Hypothalamus (tissue), 51 donors: ENCODE results near the gene TRPM5.
A peak's percentile ranks its signal among the peaks of the same experiment; 100 is the strongest.

ENCODE experiments used
- DNase-seq, 51 donors: peaks; one replicate each; lab custom pipeline; 2025; lab: John Stamatoyannopoulos, UW

The TRPM5 gene

GRCh38 chr11:2422461-2423156 is 21.7 kb downstream of the TRPM5 start:
- no peak for DNase-seq

- DNase-seq, result no peak
These were observed 22.3 kb downstream of the TRPM5 start for GRCh38 chr11:2421996-2422395.

- no peak for DNase-seq
These were observed 22.9 kb downstream of the TRPM5 start for GRCh38 chr11:2421226-2421994.

GRCh38 chr11:2420502-2421225 is 23.6 kb downstream of the TRPM5 start:
- peak in 45 of 51 donors; percentile 7 to 75 (median 46) for DNase-seq

- peak in 39 of 51 donors; percentile 5 to 76 (median 46) for DNase-seq
These were observed 24.4 kb downstream of the TRPM5 start for GRCh38 chr11:2419638-2420501.

GRCh38 chr11:2418693-2419360 is 25.5 kb downstream of the TRPM5 start:
- DNase-seq, result no peak

GRCh38 chr11:2417856-2418692 is 26.2 kb downstream of the TRPM5 start:
- DNase-seq, result no peak

- no peak for DNase-seq
These were observed 27.5 kb downstream of the TRPM5 start for GRCh38 chr11:2416765-2417164.

GRCh38 chr11:2415601-2416380 is 28.5 kb downstream of the TRPM5 start:
- DNase-seq, result no peak

- DNase-seq, result no peak
These were observed 29.1 kb downstream of the TRPM5 start for GRCh38 chr11:2415171-2415570.

- no peak for DNase-seq
These were observed 29.7 kb downstream of the TRPM5 start for GRCh38 chr11:2414616-2415015.

- DNase-seq, result no peak
These were observed 30.4 kb downstream of the TRPM5 start for GRCh38 chr11:2413742-2414579.

GRCh38 chr11:2412323-2412722 is 32.0 kb downstream of the TRPM5 start:
- DNase-seq, result no peak

GRCh38 chr11:2411446-2412305 is 32.6 kb downstream of the TRPM5 start:
- no peak for DNase-seq

GRCh38 chr11:2410616-2411015 is 33.7 kb downstream of the TRPM5 start:
- no peak for DNase-seq
